Common myeloid progenitor, CD34-positive (primary cell): Measurements from ENCODE around the gene DDX52.

Experiments
- CTCF ChIA-PET: fragments of 350-600 bp; sonication (Branson Sonifier 250); formaldehyde crosslinking; loops from one replicate; lab custom pipeline; 2021; ENCODE audit warnings: antibody characterized with exemption; lab: Charles Lee
- POLR2A ChIA-PET: fragments of 350-600 bp; sonication (Branson Sonifier 250); formaldehyde crosslinking; loops from one replicate; lab custom pipeline; 2021; ENCODE audit warnings: antibody characterized with exemption; lab: Charles Lee
- DNase-seq, 3 donors: peaks; one replicate each; pipeline versions ENCODE4 v3.0.0 to v3.0.0-alpha.2; 2013
- H3K27ac ChIP-seq, 2 experiments: 1 replicate in 1 of 2; 2 replicates in 1 of 2; pipeline ENCODE4 v1.7.0; 2013; ENCODE audit warnings: inconsistent platforms in 2 of 2, low read length in 2 of 2, mild to moderate bottlenecking in 2 of 2, low read depth in 1 of 2, moderate library complexity in 1 of 2; ENCODE audit not compliant: severe bottlenecking in 2 of 2, insufficient read depth in 1 of 2, poor library complexity in 1 of 2
- H3K27me3 ChIP-seq, 5 experiments: replicated peaks in 2 of 5; 1 replicate in 3 of 5; 2 replicates in 2 of 5; pipeline versions ENCODE4 v1.6.1 to v1.7.0; 2013; ENCODE audit warnings: low read length in 4 of 5, mild to moderate bottlenecking in 2 of 5, moderate library complexity in 2 of 5, inconsistent platforms in 1 of 5; ENCODE audit not compliant: insufficient read depth in 5 of 5, control insufficient read depth in 4 of 5
- H3K36me3 ChIP-seq, 4 experiments: 1 replicate in 2 of 4; 2 replicates in 2 of 4; pipeline versions ENCODE4 v1.6.1 to v1.7.0; 2013; ENCODE audit warnings: low read length in 3 of 4, control low read depth in 1 of 4, mild to moderate bottlenecking in 1 of 4; ENCODE audit not compliant: control insufficient read depth in 4 of 4, insufficient read depth in 4 of 4
- H3K4me1 ChIP-seq, 4 experiments: 1 replicate in 3 of 4; 2 replicates in 1 of 4; pipeline versions ENCODE4 v1.6.1 to v1.7.1; 2013; ENCODE audit warnings: low read length in 3 of 4, mild to moderate bottlenecking in 3 of 4, control low read depth in 1 of 4, inconsistent platforms in 1 of 4, moderate library complexity in 1 of 4; ENCODE audit not compliant: control insufficient read depth in 4 of 4, insufficient read depth in 4 of 4; ENCODE audit errors: control extremely low read depth in 1 of 4
- H3K4me3 ChIP-seq, 7 experiments: 1 replicate in 4 of 7; 2 replicates in 3 of 7; pipeline versions ENCODE4 v1.5.1 to v1.7.0; 2013; ENCODE audit warnings: mild to moderate bottlenecking in 7 of 7, low read length in 6 of 7, moderate library complexity in 6 of 7, inconsistent platforms in 2 of 7, low read depth in 2 of 7, control low read depth in 1 of 7; ENCODE audit not compliant: insufficient read depth in 4 of 7, control insufficient read depth in 1 of 7; ENCODE audit errors: extremely low read depth in 1 of 7
- H3K9me3 ChIP-seq, 5 experiments: 1 replicate in 4 of 5; 2 replicates in 1 of 5; pipeline versions ENCODE4 v1.6.1 to v1.7.1; 2013; ENCODE audit warnings: low read length in 4 of 5, mild to moderate bottlenecking in 2 of 5, inconsistent platforms in 1 of 5, low read depth in 1 of 5, moderate library complexity in 1 of 5; ENCODE audit not compliant: control insufficient read depth in 4 of 5, insufficient read depth in 2 of 5; ENCODE audit errors: control extremely low read depth in 1 of 5
- WGBS: methylation state at CpG from one replicate; pipeline ENCODE4 v1.1.5; 2013; ENCODE audit not compliant: insufficient coverage; 5-methylcytosine and 5-hydroxymethylcytosine counted together

The DDX52 gene

DNA sequence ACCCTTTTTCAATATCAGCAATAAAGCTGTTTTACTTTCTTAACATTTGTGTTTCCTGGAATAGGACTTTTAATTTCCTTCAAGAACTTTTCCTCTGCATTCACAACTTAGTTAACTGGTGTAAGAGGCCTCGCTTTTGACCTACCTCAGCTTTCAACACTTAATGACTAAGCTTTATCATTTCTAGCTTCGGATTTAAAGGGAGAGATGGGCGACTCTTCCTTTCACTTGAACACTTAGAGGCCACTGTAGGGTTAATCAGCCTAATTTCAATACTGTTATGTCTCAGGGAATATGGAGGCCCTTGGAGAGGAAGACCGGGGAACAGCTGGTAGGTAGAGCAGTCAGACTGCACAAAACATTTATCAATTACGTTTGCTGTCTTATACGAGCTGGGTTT is 38.7 kb downstream of the DDX52 start:
- Histone ChIP-seq H3K4me3 (no peak overlapping the region), H3K27me3 (no peaks in the 10 kb centered on the region), H3K27ac (no peak overlapping the region), H3K9me3 (peaks cover 0 to 4% (median 2%) of the 10 kb centered on the region in 5 experiments), H3K36me3 (peaks cover 2 to 15% (median 7%) of the 10 kb centered on the region in 4 experiments), H3K4me1 (peaks cover 18 to 37% (median 26%) of the 10 kb centered on the region in 4 experiments)
- DNase-seq = no peak
- ChIA-PET POLR2A (no interaction called here), CTCF (interaction anchor here (0.7 to 1.8 kb wide), 4 partner anchors 8 to 77 kb away, joined by 3 to 5 read pairs (median 4); no protein-coding TSS in a partner anchor)
- WGBS = 100% methylated on average over 1 of the region's 6 CpGs

DNA sequence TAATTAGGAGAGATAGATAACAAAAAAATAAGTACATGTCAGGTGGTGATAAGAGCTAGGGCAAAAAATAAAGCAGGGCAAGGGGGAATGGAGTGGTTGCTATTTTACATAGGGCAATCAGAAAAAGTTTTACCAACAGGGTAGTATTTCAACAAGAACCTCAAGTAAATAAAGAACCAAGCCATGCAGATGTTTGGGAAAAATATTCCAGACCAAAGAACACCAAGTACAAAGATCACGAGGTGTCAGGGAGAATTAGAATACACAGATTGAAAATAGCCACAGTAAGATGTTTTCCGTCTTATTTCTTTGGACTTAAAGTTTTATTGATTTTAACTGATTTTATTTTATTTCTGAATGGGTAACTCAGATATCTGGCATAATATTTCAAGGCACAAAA is 45.1 kb downstream of the DDX52 start:
- CTCF ChIA-PET = no interaction called here
- POLR2A ChIA-PET = no interaction called here
- no peaks in the 10 kb centered on the region for H3K9me3 ChIP-seq
- no peak overlapping the region for H3K27ac ChIP-seq
- WGBS = 100% methylated on average over 1 of the region's 2 CpGs
- no peaks in the 10 kb centered on the region for H3K27me3 ChIP-seq
- DNase-seq = no peak
- H3K4me3 ChIP-seq = no peak overlapping the region
- H3K4me1 ChIP-seq = no peaks in the 10 kb centered on the region
- H3K36me3 ChIP-seq = peaks cover 16 to 54% (median 32%) of the 10 kb centered on the region in 4 experiments

- Histone ChIP-seq H3K27ac (no peak overlapping the region), H3K27me3 (no peaks in the 10 kb centered on the region), H3K4me1 (no peaks in the 10 kb centered on the region), H3K9me3 (no peaks in the 10 kb centered on the region), H3K36me3 (peaks cover 15 to 38% (median 25%) of the 10 kb centered on the region in 4 experiments), H3K4me3 (no peak overlapping the region)
- no peak for DNase-seq
- ChIA-PET CTCF (interaction anchor here (1.2 to 1.7 kb wide), 3 partner anchors 9 to 18 kb away, joined by 3 read pairs; no protein-coding TSS in a partner anchor), POLR2A (no interaction called here)
- 100% methylated on average over 3 of the region's 6 CpGs for WGBS
Measured at GRCh38 chr17:37592291-37592690, 51.0 kb downstream of the DDX52 start.

- Histone ChIP-seq H3K4me1 (no peaks in the 10 kb centered on the region), H3K4me3 (no peak overlapping the region), H3K27ac (no peak overlapping the region), H3K9me3 (no peaks in the 10 kb centered on the region), H3K27me3 (no peaks in the 10 kb centered on the region), H3K36me3 (peaks cover 13 to 51% (median 37%) of the 10 kb centered on the region in 4 experiments)
- no peak for DNase-seq
- ChIA-PET CTCF (no interaction called here), POLR2A (no interaction called here)
- WGBS = 100% methylated on average over 1 of the region's 3 CpGs
Measured at GRCh38 chr17:37585066-37585465, 58.2 kb downstream of the DDX52 start.

- peaks cover 16 to 57% (median 27%) of the 10 kb centered on the region in 4 experiments for H3K36me3 ChIP-seq
Measured at GRCh38 chr17:37576281-37576680, 67.0 kb downstream of the DDX52 start.

DNA sequence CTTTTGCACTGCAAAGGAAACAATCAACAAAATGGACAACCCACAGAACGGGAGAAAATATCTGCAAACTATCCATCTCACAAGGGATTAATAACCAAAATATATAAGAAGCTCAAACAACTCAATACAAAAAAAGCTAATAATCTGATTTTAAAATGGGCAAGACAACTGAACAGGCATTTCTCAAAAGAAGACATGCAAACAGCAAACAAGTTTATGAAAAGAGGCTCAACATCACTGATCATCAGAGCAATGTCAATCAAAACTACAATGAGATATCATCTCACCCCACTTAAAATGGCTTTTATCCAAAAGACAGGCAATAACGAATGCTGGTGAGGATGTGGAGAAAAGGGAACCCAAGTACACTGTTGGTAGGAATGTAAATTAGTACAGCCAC is 68.8 kb downstream of the DDX52 start:
- H3K9me3 ChIP-seq = peaks cover 0 to 7% (median 3%) of the 10 kb centered on the region in 5 experiments

More at GRCh38 chr17:37576281-37576680, 67.0 kb downstream of the DDX52 start:
- ChIA-PET CTCF (no interaction called here), POLR2A (interaction anchor here (0.7 kb wide), 1 partner anchor 60 kb away, joined by 3 read pairs; no protein-coding TSS in a partner anchor)
- no peaks in the 10 kb centered on the region for H3K4me1 ChIP-seq
- no peak for DNase-seq
- no peaks in the 10 kb centered on the region for H3K27me3 ChIP-seq
- H3K4me3 ChIP-seq = no peak overlapping the region
- peaks cover 0 to 7% (median 3%) of the 10 kb centered on the region in 5 experiments for H3K9me3 ChIP-seq
- H3K27ac ChIP-seq = no peak overlapping the region
- WGBS = no CpG with 5 or more reads among the region's 3 CpGs

GRCh38 chr17:37571674-37572073 is 71.6 kb downstream of the DDX52 start:
- no peaks in the 10 kb centered on the region for H3K4me1 ChIP-seq
- peaks cover 0 to 7% (median 3%) of the 10 kb centered on the region in 5 experiments for H3K9me3 ChIP-seq
- H3K4me3 ChIP-seq = no peak overlapping the region
- no peaks in the 10 kb centered on the region for H3K27me3 ChIP-seq
- no peak for DNase-seq
- ChIA-PET CTCF (interaction anchor here (1.3 kb wide), 1 partner anchor 44 kb away, joined by 3 read pairs; no protein-coding TSS in a partner anchor), POLR2A (no interaction called here)
- 100% methylated on average over 2 of the region's 3 CpGs for WGBS
- H3K27ac ChIP-seq = no peak overlapping the region
- H3K36me3 ChIP-seq = peaks cover 18 to 71% (median 36%) of the 10 kb centered on the region in 4 experiments

More for the DNA sequence above, 68.8 kb downstream of the DDX52 start:
- Histone ChIP-seq H3K27ac (no peak overlapping the region), H3K4me3 (no peak overlapping the region), H3K4me1 (no peaks in the 10 kb centered on the region), H3K36me3 (peaks cover 16 to 58% (median 30%) of the 10 kb centered on the region in 4 experiments), H3K27me3 (no peaks in the 10 kb centered on the region)
- 80% methylated on average over 1 of the region's 2 CpGs for WGBS
- POLR2A ChIA-PET = no interaction called here
- CTCF ChIA-PET = no interaction called here
- DNase-seq = no peak
